ENCODE measurements around the gene CTNNA1. TPM values are rescaled to one million over a fixed set of nuclear protein-coding genes. Genes with fewer than 3 reads are reported as not detected.

The CTNNA1 gene
- total RNA-seq, 1 donor from 2014 or later = 331 TPM

DNA sequence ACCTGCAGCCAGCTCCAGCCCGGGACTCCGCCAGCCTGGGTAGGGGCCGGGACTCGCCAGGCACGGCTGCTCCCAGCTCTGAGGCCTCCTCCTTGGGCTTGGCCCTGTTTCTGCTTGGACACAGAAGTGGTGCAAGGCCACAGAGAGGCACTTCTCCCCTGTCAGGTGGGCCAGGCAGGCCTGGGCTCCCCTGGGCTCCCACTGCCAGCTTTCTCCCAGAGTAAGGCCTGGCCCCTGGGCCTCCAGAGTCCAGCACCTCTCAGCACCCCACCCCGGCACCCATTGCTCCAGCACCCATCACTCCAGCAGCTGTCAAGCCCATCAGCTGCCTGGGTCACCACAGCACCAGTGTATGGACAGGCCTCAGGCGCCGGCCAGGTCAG is 193.0 kb downstream of the CTNNA1 start:
- TF ChIP-seq, protein P1, sequence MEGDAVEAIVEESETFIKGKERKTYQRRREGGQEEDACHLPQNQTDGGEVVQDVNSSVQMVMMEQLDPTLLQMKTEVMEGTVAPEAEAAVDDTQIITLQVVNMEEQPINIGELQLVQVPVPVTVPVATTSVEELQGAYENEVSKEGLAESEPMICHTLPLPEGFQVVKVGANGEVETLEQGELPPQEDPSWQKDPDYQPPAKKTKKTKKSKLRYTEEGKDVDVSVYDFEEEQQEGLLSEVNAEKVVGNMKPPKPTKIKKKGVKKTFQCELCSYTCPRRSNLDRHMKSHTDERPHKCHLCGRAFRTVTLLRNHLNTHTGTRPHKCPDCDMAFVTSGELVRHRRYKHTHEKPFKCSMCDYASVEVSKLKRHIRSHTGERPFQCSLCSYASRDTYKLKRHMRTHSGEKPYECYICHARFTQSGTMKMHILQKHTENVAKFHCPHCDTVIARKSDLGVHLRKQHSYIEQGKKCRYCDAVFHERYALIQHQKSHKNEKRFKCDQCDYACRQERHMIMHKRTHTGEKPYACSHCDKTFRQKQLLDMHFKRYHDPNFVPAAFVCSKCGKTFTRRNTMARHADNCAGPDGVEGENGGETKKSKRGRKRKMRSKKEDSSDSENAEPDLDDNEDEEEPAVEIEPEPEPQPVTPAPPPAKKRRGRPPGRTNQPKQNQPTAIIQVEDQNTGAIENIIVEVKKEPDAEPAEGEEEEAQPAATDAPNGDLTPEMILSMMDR (conservative IDR thresholded peaks at IDR 0.05; ENCODE audit: low read depth, low read length) = no peak
- no peak overlapping the region for H3K4me3 ChIP-seq (ENCODE audit: low read depth, low read length)
- DNase-seq (ENCODE audit: low read depth) = no peak

DNA sequence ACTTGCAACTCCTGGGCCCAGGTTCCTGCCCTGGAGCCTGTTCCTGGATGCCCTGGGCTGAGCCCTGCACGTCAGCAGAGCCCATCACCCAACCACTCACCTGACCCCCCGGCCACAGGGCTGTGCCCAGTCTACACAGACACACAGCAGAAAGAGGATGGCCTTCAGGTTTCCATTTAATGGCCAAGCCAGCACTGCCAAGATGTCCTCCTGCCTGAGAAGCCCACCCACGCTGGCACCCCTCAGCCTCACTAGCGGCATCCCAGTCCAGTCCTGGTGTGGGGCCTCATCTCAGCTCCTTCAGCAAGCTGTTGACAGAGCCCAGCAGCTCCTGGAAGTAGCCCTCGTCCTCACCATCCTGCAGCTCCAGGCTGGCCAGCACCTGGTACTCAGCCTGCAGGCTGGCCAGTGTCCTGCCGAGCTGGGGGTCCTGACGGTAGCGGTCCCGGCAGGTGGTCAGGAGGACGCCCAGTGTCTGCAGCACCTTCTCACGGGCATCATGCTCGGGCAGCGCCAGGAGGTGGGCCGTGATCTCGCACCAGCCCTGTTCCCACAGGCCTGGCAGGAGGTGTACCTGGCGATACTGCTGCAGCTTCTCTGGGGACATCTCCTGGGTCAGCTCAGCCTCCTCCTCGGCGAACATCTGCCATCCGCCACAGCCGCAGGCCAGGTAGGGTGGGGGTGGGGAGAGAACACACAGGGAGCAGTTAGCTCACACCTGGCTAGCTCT is 193.8 kb downstream of the CTNNA1 start:
- TF ChIP-seq, protein P1 (conservative IDR thresholded peaks at IDR 0.05; ENCODE audit: low read depth, low read length) = no peak
- no peak for DNase-seq (ENCODE audit: low read depth)
- H3K4me3 ChIP-seq (ENCODE audit: low read depth, low read length) = no peak overlapping the region

DNA sequence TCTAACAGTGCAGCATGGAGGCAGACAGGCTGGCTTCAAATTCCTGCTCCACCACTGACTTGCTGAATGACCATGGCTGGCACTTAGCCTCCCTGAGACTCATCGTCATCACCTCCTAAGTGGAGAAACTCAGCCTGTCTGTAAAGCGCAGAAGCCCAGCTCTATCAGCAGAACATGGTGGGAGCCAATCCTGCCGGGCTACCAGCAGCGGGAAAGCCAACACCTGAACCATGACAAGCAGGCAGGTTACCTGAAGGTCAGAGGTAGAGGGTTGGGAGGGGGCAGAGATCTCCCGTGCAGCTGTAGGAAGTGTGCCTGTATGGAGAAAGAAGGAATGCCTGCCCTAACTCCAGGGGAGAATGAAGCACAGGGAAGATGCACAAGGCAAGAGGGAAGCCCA is 194.6 kb downstream of the CTNNA1 start:
- DNase-seq (ENCODE audit: low read depth) = no peak
- TF ChIP-seq, protein P1 (conservative IDR thresholded peaks at IDR 0.05; ENCODE audit: low read depth, low read length) = no peak
- H3K4me3 ChIP-seq (ENCODE audit: low read depth, low read length) = no peak overlapping the region

DNA sequence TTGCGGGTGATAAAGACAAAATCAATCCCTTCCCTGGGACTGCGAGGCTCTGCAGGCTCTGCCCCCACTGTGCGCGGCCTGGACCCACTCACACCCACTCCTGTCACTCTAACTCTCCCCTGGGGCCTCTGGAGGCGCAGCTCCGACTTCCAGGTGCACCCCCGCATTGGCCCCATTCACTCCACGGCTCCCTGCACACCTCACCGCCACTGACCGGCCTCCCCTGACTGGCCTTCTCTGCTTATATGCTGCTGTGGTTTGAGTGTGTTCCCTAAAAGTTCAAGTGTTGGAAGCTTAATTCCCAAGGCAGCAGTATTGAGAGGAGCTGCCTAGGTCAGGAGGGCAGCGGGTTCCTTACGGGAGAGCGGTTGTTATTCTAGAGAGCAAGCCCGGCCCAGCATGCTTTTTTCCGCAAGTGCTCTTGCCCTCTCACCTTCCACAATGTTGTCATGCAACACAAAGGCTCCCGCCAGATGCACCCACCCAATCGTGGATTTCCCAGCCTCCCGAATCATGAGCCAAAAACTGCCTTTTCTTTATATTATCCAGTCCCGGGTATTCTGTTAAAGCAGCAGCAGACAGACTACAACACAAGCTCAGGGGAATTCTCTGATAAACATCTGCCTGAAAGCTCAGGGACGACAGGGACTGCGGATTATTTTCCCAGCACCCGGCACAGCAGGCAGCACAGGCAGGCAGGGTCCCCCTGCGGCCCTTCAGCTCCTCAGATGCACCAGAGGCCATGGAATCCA is 195.4 kb downstream of the CTNNA1 start:
- TF ChIP-seq, protein P1 (conservative IDR thresholded peaks at IDR 0.05; ENCODE audit: low read depth, low read length) = no peak
- no peak for DNase-seq (ENCODE audit: low read depth)
- no peak overlapping the region for H3K4me3 ChIP-seq (ENCODE audit: low read depth, low read length)

DNA sequence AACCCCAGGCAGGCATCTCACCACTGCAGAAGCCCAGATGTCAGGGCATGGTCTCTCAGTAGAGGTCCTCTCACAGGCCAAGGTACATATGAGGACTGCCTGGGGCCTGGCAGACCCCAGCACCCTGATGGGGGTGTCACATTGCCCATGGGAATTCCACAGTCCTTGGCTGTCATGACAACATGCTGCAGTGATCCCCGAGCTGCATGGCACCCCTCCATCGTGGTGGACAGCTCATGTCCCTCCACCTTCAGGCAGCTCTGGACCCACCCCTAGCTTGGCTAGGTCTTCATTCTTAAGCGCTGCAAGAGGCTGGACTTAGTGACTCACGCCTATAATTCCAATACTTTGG is 196.0 kb downstream of the CTNNA1 start:
- TF ChIP-seq, protein P1 (conservative IDR thresholded peaks at IDR 0.05; ENCODE audit: low read depth, low read length) = no peak
- DNase-seq (ENCODE audit: low read depth) = no peak
- no peak overlapping the region for H3K4me3 ChIP-seq (ENCODE audit: low read depth, low read length)

DNA sequence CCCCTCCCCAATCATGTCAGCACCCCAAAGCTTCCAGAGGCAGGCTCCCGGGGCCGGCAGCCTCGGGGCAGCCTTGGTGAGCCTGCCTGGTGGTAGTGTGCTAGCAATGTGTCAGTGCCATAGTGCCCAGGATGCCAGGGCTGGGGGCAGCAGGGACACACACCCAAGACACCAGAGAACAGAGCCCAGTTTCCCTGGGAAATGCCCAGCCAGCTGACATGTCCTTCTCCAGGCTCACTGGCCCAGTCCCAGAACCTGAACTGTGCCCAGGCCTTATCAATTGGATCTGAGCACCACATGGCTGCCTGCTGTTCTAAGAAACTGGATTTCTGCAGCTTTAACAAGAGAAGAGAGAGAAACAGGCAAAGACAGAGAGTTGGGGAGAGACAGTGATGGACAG is 196.8 kb downstream of the CTNNA1 start:
- no peak for DNase-seq (ENCODE audit: low read depth)
- TF ChIP-seq, protein P1 (conservative IDR thresholded peaks at IDR 0.05; ENCODE audit: low read depth, low read length) = no peak
- H3K4me3 ChIP-seq (ENCODE audit: low read depth, low read length) = no peak overlapping the region

Data from epithelial cell of proximal tubule (primary cell).